Lower leg skin (tissue), 4 donors: ENCODE measurements around the gene OPRM1. TPM values are rescaled to one million over a fixed set of nuclear protein-coding genes. Genes with fewer than 3 reads are reported as not detected.

Experiments used
- DNase-seq, 2 donors: peaks; one replicate each; pipeline ENCODE4 v3.0.0-alpha.2; 2019; ENCODE audit warnings: low spot score in 2 of 2
- H3K4me3 ChIP-seq: fragments of 200-600 bp; sonication (generic); 2 replicates; pipeline ENCODE4 v1.5.1; 2017; ENCODE audit warnings: mild to moderate bottlenecking, low read depth; ENCODE audit not compliant: poor library complexity, severe bottlenecking
- CTCF ChIP-seq, 3 donors: fragments of 450-650 bp; IDR thresholded peaks; one replicate each; pipeline ENCODE4 v1.5.1; 2016; ENCODE audit warnings: antibody characterized with exemption in 3 of 3, mild to moderate bottlenecking in 3 of 3, moderate library complexity in 2 of 3
- POLR2A ChIP-seq, 2 donors: fragments of 450-650 bp; IDR thresholded peaks; one replicate each; pipeline ENCODE4 v1.6.1; 2016 to 2017; ENCODE audit warnings: antibody characterized with exemption in 2 of 2, mild to moderate bottlenecking in 1 of 2, moderate library complexity in 1 of 2
- WGBS, 2 donors: methylation state at CpG; one replicate each; pipeline ENCODE4 v1.1.5; 2018; 5-methylcytosine and 5-hydroxymethylcytosine counted together
- intact Hi-C: fragments of 100-400 bp; cut with DNase I; formaldehyde crosslinking; loops from one replicate; pipeline ENCODE4 v1.15.0; 2023; ENCODE audit warnings: low total_unique reads
- total RNA-seq, 4 donors: library from RNA; depleted of rRNA; stranded (reverse); fragments of >200 nt; gene quantifications; one replicate each; pipeline ENCODE4 v1.1.0, GENCODE V29; 2016

OPRM1 gene
- total RNA-seq, 4 donors from 2014 or later = not detected

- DNase-seq = no peak
- H3K4me3 ChIP-seq = no peak overlapping the region
- intact Hi-C loops = no loop called here
- TF ChIP-seq CTCF (IDR thresholded peaks at IDR 0.05) = no peak
- TF ChIP-seq POLR2A (IDR thresholded peaks at IDR 0.05) = no peak
- 45 to 48% methylated on average over 1 of the region's 1 CpG for WGBS, 2 donors
These were observed 246.8 kb downstream of the OPRM1 start for GRCh38 chr6:154285826-154286225.

GRCh38 chr6:154289818-154290508, 250.9 kb downstream of the OPRM1 start:
- intact Hi-C loops = loop anchor here (10.0 kb wide), 1 partner anchor 55 kb away; no protein-coding TSS in a partner anchor
- H3K4me3 ChIP-seq = no peak overlapping the region
- DNase-seq = no peak
- WGBS, 2 donors = 90 to 92% methylated on average over 6 of the region's 6 CpGs
- TF ChIP-seq CTCF (IDR thresholded peaks at IDR 0.05) = no peak
- no peak for TF ChIP-seq POLR2A (IDR thresholded peaks at IDR 0.05)

- intact Hi-C loops = loop anchor here (10.0 kb wide), 1 partner anchor 53 kb away; no protein-coding TSS in a partner anchor
- TF ChIP-seq POLR2A (IDR thresholded peaks at IDR 0.05) = no peak
- TF ChIP-seq CTCF (IDR thresholded peaks at IDR 0.05) = no peak
- WGBS, 2 donors = 72 to 77% methylated on average over 3 of the region's 3 CpGs
- DNase-seq = no peak
- H3K4me3 ChIP-seq = no peak overlapping the region
These were observed 253.0 kb downstream of the OPRM1 start for GRCh38 chr6:154292066-154292465.

GRCh38 chr6:154292855-154293519, 253.9 kb downstream of the OPRM1 start:
- H3K4me3 ChIP-seq = no peak overlapping the region
- TF ChIP-seq CTCF (IDR thresholded peaks at IDR 0.05) = no peak
- no peak for TF ChIP-seq POLR2A (IDR thresholded peaks at IDR 0.05)
- intact Hi-C loops = loop anchor here (10.0 kb wide), 1 partner anchor 52 kb away; no protein-coding TSS in a partner anchor
- WGBS, 2 donors = 57 to 64% methylated on average over 4 of the region's 4 CpGs
- DNase-seq = no peak

- intact Hi-C loops = loop anchor here (10.0 kb wide), 1 partner anchor 49 kb away; no protein-coding TSS in a partner anchor
- no peak for DNase-seq
- TF ChIP-seq CTCF (IDR thresholded peaks at IDR 0.05) (no peak), POLR2A (IDR thresholded peaks at IDR 0.05) (no peak)
- WGBS, 2 donors = 65 to 69% methylated on average over 4 of the region's 4 CpGs
- no peak overlapping the region for H3K4me3 ChIP-seq
These were observed 256.7 kb downstream of the OPRM1 start for GRCh38 chr6:154295733-154296132.
